ENCODE measurements around the gene LEMD2. TPM values are rescaled to one million over a fixed set of nuclear protein-coding genes. Genes with fewer than 3 reads are reported as not detected.
A peak's percentile ranks its signal among the peaks of the same experiment; 100 is the strongest.

Gene LEMD2
- total RNA-seq, 2 donors from 2014 or later: 64.2 to 80.2 TPM

DNA sequence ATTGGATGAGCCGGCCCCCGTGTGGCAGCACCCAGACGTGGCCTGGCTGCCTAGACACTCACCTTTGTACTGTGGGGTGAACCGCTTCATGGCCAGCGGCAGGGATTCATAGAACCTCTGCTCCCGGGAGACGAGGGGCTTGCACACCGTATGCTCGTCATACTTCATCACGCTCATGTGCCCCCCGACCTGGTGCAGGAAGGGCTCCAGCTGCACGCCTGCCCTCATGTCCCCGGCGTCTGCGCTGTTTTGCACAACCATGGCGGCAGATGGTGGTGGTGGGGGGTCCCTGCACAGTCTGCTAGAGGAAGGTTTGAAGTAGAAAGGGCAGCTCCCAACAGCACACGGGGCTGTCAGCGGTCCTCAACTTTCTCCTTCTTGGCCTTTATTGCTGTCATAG is 53.7 kb downstream of the LEMD2 start:
- H3K36me3 ChIP-seq: no peaks in the 10 kb centered on the region
- no peaks in the 10 kb centered on the region for H3K9me3 ChIP-seq
- intact Hi-C loops (cut with DNase I): no loop called here
- peaks cover 25% of the 10 kb centered on the region for H3K4me1 ChIP-seq (replicated peaks)
- no peak for TF ChIP-seq POLR2A (IDR thresholded peaks at IDR 0.05)
- H3K27ac ChIP-seq: no peak overlapping the region
- H3K4me3 ChIP-seq: no peak overlapping the region
- 88% methylated on average over 18 of the region's 18 CpGs for WGBS
- DNase-seq (ENCODE audit: low spot score): no peak
- H3K27me3 ChIP-seq (replicated peaks; ENCODE audit: insufficient read depth): no peaks in the 10 kb centered on the region

DNA sequence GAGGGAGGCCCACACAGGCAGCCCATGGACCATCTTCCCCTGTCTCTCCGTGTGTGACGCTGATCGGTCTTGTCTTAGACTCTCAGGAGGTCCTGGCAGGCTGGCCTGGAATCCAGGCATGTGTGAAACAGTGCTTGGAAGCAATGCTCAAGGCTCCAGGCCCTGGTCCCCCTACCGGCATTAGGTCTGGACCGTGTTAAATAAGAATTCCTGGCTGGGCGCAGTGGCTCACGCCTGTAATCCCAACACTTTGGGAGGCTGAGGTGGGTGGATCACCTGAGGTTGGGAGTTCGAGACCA is 55.3 kb downstream of the LEMD2 start:
- no peak for DNase-seq (ENCODE audit: low spot score)
- H3K27me3 ChIP-seq (replicated peaks; ENCODE audit: insufficient read depth): no peaks in the 10 kb centered on the region
- TF ChIP-seq POLR2A (IDR thresholded peaks at IDR 0.05) (no peak), POLR2AphosphoS5 (IDR thresholded peaks at IDR 0.05) (no peak)
- TF ChIP-seq, protein P1, sequence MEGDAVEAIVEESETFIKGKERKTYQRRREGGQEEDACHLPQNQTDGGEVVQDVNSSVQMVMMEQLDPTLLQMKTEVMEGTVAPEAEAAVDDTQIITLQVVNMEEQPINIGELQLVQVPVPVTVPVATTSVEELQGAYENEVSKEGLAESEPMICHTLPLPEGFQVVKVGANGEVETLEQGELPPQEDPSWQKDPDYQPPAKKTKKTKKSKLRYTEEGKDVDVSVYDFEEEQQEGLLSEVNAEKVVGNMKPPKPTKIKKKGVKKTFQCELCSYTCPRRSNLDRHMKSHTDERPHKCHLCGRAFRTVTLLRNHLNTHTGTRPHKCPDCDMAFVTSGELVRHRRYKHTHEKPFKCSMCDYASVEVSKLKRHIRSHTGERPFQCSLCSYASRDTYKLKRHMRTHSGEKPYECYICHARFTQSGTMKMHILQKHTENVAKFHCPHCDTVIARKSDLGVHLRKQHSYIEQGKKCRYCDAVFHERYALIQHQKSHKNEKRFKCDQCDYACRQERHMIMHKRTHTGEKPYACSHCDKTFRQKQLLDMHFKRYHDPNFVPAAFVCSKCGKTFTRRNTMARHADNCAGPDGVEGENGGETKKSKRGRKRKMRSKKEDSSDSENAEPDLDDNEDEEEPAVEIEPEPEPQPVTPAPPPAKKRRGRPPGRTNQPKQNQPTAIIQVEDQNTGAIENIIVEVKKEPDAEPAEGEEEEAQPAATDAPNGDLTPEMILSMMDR (IDR thresholded peaks at IDR 0.05): no peak
- H3K9me3 ChIP-seq: no peaks in the 10 kb centered on the region
- no peak overlapping the region for H3K4me3 ChIP-seq
- intact Hi-C loops (cut with DNase I): no loop called here
- 97% methylated on average over 6 of the region's 8 CpGs for WGBS
- H3K36me3 ChIP-seq: no peaks in the 10 kb centered on the region
- H3K27ac ChIP-seq: peak overlapping the region in 1 of 2 donors; percentile 95
- peaks cover 22% of the 10 kb centered on the region for H3K4me1 ChIP-seq (replicated peaks)

DNA sequence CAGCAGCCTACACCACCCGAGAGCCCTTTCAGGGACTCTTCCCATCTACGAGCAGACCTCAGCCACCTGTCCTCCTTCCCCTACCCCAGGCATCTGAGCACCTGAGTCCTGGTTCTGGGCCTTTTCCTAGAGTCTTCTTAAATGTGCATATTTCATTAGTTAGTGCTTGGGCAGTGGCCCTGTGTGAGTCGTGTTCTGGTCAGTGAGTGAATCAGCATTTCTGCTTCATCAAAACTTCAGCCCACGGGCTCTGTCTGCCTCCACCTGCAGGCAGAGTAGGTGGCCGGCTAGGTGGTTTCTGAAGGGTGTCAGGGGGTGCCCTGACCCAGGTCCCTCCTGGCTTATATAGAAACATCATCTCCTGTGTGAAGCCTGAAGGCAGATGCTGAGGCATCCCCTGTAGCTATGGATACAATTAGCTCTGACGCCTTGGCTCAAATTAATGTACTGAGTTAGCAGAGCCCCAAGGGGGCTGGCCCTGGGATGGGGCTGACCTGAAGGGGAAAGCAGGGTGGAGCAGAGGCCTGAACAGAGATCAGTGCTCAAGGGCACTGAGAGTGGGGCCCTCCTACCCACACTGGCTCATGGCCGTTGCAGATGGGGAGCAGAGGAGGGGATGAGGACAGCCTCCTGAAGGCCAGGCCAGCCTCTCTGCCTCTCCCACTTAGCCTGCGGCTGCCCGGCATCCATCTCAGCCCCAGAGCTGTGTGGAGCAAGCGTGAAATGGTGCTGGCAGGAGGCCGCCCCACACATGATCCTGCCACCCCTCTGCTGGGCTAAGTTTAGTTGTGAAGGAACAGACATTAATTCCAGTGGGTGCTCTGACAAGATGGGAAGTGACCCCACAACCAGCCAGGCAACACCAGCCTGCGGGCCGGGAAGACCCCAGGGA is 55.9 kb downstream of the LEMD2 start:
- TF ChIP-seq POLR2A (IDR thresholded peaks at IDR 0.05) (no peak), POLR2AphosphoS5 (IDR thresholded peaks at IDR 0.05) (no peak)
- TF ChIP-seq, protein P1 (IDR thresholded peaks at IDR 0.05): no peak
- Histone ChIP-seq H3K4me1 (replicated peaks) (peaks cover 22% of the 10 kb centered on the region), H3K9me3 (no peaks in the 10 kb centered on the region), H3K27me3 (replicated peaks; ENCODE audit: insufficient read depth) (no peaks in the 10 kb centered on the region), H3K4me3 (no peak overlapping the region), H3K27ac (peak overlapping the region; percentile 66 to 95), H3K36me3 (no peaks in the 10 kb centered on the region)
- intact Hi-C loops (cut with DNase I): no loop called here
- no peak for DNase-seq (ENCODE audit: low spot score)
- WGBS: 88% methylated on average over 13 of the region's 13 CpGs

DNA sequence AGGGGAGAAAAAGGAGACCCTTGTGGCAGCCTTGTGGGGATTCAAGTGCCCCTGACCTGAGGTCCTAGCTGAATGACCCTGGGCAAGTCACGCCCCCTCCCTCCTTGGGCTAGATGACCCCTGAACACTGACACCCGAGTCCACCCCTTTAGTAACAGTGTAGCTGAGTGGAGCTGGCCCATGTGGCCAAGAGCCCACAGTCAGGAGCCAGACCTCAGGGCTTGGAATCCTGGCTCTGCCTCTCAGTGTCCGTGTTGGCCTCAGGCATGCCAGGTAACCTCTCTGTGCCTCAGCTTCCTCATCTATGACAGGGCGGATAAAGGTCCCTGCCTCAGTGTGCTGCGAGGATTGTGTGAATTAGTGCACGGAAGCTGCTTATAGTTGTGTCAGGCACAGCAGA is 56.5 kb downstream of the LEMD2 start:
- 90% methylated on average over 6 of the region's 6 CpGs for WGBS
- H3K27ac ChIP-seq: peak overlapping the region; percentile 66 to 95
- no peak overlapping the region for H3K4me3 ChIP-seq
- DNase-seq (ENCODE audit: low spot score): no peak
- TF ChIP-seq POLR2AphosphoS5 (IDR thresholded peaks at IDR 0.05) (no peak), POLR2A (IDR thresholded peaks at IDR 0.05) (no peak)
- TF ChIP-seq, protein P1 (IDR thresholded peaks at IDR 0.05): no peak
- H3K9me3 ChIP-seq: no peaks in the 10 kb centered on the region
- no peaks in the 10 kb centered on the region for H3K27me3 ChIP-seq (replicated peaks; ENCODE audit: insufficient read depth)
- H3K36me3 ChIP-seq: no peaks in the 10 kb centered on the region
- peaks cover 22% of the 10 kb centered on the region for H3K4me1 ChIP-seq (replicated peaks)
- intact Hi-C loops (cut with DNase I): no loop called here

DNA sequence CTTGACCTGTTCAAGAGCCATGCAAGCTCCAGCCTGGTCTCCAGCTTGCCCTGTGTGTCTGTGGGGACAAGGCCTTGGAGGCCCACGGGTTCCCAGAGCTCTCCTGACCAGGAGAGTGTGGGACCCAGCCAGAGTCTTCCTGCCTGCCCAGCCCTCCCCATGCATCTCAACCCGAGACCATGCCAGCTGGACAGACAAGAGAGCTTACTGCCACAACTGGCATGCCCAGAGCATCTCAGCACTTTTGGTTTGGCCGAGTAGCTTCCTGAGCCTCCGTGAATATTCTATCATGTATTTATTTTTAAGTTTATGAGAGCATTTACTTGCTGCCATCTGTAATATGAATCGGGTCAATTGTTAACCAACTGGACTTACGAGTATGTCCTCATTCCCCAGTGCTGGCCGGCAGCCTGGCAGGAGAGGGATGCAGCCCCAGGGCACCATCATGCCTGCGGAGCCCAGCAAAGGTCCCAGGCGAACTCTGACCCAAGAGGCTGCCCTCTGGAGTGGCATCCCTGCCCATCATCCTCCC is 57.1 kb downstream of the LEMD2 start:
- Histone ChIP-seq H3K27ac (peak overlapping the region; percentile 79 to 95), H3K4me1 (replicated peaks) (peaks cover 22% of the 10 kb centered on the region), H3K9me3 (no peaks in the 10 kb centered on the region), H3K27me3 (replicated peaks; ENCODE audit: insufficient read depth) (no peaks in the 10 kb centered on the region), H3K4me3 (no peak overlapping the region), H3K36me3 (no peaks in the 10 kb centered on the region)
- TF ChIP-seq POLR2AphosphoS5 (IDR thresholded peaks at IDR 0.05): peak; percentile 99
- TF ChIP-seq, protein P1 (IDR thresholded peaks at IDR 0.05): no peak
- TF ChIP-seq POLR2A (IDR thresholded peaks at IDR 0.05): peak; percentile 37
- intact Hi-C loops (cut with DNase I): no loop called here
- WGBS: 46% methylated on average over 8 of the region's 9 CpGs
- peak; percentile 89 for DNase-seq (ENCODE audit: low spot score)
